ENCODE data around the gene RANBP9. TPM values are rescaled to one million over a fixed set of nuclear protein-coding genes. Genes with fewer than 3 reads are reported as not detected.

The RANBP9 gene
- total RNA-seq, 1 donor from 2014 or later: 33.2 TPM

DNA sequence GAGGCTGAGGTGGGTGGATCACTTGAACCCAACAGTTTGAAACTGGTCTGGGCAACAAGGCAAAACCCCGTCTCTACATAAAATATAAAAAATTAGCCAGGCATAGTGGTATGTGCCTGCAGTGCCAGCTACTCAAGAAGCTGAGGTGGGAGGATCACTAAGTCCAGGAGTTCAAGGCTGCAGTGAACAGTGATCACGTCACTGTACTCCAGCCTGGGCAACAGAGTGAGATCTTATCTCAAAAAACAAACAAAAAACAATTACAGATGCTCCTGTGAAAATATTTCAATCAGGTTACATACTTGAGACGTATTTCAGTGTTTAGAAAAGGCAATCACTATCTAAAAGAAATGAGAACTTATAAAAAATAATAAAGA is 33.8 kb downstream of the RANBP9 start:
- DNase-seq: no peak
- peak overlapping the region; percentile 7 for H3K27ac ChIP-seq (replicated peaks)
- peaks cover 17% of the 10 kb centered on the region for H3K9me3 ChIP-seq (replicated peaks)
- no peaks in the 10 kb centered on the region for H3K27me3 ChIP-seq (ENCODE audit: low read depth)
- no peak overlapping the region for H3K4me3 ChIP-seq
- H3K36me3 ChIP-seq: no peaks in the 10 kb centered on the region
- TF ChIP-seq, protein P1, sequence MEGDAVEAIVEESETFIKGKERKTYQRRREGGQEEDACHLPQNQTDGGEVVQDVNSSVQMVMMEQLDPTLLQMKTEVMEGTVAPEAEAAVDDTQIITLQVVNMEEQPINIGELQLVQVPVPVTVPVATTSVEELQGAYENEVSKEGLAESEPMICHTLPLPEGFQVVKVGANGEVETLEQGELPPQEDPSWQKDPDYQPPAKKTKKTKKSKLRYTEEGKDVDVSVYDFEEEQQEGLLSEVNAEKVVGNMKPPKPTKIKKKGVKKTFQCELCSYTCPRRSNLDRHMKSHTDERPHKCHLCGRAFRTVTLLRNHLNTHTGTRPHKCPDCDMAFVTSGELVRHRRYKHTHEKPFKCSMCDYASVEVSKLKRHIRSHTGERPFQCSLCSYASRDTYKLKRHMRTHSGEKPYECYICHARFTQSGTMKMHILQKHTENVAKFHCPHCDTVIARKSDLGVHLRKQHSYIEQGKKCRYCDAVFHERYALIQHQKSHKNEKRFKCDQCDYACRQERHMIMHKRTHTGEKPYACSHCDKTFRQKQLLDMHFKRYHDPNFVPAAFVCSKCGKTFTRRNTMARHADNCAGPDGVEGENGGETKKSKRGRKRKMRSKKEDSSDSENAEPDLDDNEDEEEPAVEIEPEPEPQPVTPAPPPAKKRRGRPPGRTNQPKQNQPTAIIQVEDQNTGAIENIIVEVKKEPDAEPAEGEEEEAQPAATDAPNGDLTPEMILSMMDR (IDR thresholded peaks at IDR 0.05; ENCODE audit: borderline replicate concordance): no peak
- intact Hi-C loops (cut with micrococcal nuclease): no loop called here
- H3K4me1 ChIP-seq: peaks cover 22% of the 10 kb centered on the region

DNA sequence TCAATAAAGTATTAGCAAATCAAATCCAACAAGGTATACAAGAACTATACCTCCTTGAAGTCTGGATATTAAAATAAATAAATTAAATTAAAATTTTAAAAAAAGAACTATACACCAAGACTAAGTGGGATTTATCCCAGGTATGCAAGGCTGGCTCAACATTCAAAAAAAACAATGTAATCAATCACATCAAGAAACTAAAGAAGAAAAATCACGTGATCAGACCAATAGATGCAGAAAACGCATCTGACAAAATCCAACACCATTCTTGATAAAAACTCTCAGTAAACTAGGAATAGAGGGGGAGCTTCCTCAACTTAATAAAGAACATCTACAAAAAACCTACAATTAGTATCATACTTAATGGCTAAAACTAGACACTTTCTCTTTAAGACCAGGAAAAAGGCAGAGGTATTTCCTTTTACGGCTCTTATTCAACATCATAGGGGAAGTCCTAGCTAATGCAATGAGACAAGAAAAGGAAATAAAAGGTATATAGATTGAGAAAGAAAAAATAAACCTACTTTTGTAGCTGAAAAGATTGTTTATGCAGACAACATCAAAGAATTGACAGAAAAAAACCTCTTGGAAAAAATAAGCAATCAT is 35.0 kb downstream of the RANBP9 start:
- TF ChIP-seq, protein P1 (IDR thresholded peaks at IDR 0.05; ENCODE audit: borderline replicate concordance): no peak
- no peak overlapping the region for H3K4me3 ChIP-seq
- DNase-seq: no peak
- no peaks in the 10 kb centered on the region for H3K27me3 ChIP-seq (ENCODE audit: low read depth)
- intact Hi-C loops (cut with micrococcal nuclease): no loop called here
- H3K4me1 ChIP-seq: peaks cover 28% of the 10 kb centered on the region
- peaks cover 17% of the 10 kb centered on the region for H3K9me3 ChIP-seq (replicated peaks)
- no peaks in the 10 kb centered on the region for H3K36me3 ChIP-seq
- H3K27ac ChIP-seq (replicated peaks): no peak overlapping the region

DNA sequence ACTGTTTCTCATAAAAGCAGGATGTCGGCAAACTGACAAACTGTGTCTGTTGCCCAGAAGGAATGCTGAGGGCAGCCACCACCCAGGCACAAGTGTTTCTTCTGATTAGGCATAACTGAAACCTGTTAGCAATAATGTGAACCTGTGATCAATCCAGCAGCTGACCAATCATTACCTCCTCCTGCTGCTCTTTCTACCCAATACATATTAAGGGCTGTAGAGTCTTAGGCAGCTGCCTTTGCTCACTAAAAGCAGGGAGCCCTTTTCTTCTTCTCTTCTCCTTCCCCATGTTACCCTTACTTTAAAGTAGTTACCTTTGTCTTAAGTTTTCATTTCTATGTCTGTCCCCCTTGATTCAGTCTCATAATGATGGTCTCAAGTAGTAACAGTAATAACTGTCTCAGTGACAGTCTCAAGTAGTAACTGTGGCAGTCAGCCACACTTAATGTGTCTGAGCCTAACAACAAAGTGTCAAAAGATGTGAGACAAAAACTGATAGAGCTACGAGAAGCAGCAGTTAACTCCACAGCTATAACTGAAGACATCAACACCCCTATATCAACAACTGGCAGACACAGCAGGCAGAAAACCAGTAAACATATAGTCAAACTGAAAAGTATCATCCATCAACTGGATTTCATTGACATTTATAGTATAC is 37.0 kb downstream of the RANBP9 start:
- TF ChIP-seq, protein P1 (IDR thresholded peaks at IDR 0.05; ENCODE audit: borderline replicate concordance): no peak

DNA sequence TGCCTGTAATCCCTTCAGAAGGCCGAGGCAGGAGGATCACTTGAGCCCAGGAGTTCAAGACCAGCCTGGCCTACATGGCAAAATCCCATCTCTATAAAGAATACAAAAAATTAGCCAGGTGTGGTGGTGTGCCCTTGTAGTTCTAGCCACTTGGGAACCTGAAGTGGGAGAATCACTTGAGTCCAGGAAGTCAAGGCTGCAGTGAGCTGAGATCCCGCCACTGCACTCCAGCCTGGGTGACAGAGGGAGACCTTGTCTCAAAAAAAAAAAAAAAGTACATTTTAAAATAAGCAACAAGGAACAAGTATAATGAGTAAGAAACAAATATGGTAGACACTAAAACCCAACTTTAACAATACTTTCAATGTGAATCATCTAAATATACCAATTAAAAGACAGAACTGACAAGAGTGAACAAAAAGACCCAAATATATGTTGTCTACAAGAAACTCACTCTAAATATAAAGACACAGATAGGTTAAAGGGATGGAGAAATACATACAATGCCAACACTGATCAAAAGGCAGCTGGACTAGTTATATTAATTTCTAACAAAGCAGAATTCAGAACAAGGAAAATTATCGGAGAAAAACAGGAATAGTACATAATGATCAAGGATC is 37.7 kb downstream of the RANBP9 start:
- TF ChIP-seq, protein P1 (IDR thresholded peaks at IDR 0.05; ENCODE audit: borderline replicate concordance): no peak
- Histone ChIP-seq H3K4me1 (peaks cover 27% of the 10 kb centered on the region), H3K9me3 (replicated peaks) (peaks cover 17% of the 10 kb centered on the region)

More for the DNA sequence above, 37.0 kb downstream of the RANBP9 start:
- no peaks in the 10 kb centered on the region for H3K27me3 ChIP-seq (ENCODE audit: low read depth)
- H3K36me3 ChIP-seq: no peaks in the 10 kb centered on the region
- H3K9me3 ChIP-seq (replicated peaks): peaks cover 17% of the 10 kb centered on the region
- intact Hi-C loops (cut with micrococcal nuclease): no loop called here
- no peak overlapping the region for H3K27ac ChIP-seq (replicated peaks)
- peaks cover 29% of the 10 kb centered on the region for H3K4me1 ChIP-seq
- no peak overlapping the region for H3K4me3 ChIP-seq
- no peak for DNase-seq

DNA sequence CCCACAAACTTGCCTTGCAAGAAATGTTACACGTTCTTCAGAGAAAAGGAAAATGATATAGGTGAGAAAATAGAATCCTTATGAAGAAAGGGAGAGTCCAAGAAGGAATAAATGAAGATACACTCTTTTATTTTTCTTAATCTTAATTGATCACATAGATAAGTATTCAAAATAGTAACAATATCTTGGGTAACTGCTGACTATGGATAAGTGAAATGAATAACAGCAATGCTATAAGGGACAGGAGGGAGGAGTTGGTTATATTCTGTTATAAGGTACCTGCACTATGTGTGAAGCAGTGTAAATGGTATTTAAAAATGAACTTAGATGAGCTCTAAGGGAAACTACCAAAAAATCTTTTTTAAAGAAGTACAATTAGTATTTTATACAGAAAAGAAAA is 38.3 kb downstream of the RANBP9 start:
- peaks cover 24% of the 10 kb centered on the region for H3K4me1 ChIP-seq
- peaks cover 17% of the 10 kb centered on the region for H3K9me3 ChIP-seq (replicated peaks)
- no peak for DNase-seq
- H3K4me3 ChIP-seq: no peak overlapping the region
- no peaks in the 10 kb centered on the region for H3K27me3 ChIP-seq (ENCODE audit: low read depth)
- H3K36me3 ChIP-seq: no peaks in the 10 kb centered on the region
- H3K27ac ChIP-seq (replicated peaks): no peak overlapping the region
- intact Hi-C loops (cut with micrococcal nuclease): no loop called here
- TF ChIP-seq, protein P1 (IDR thresholded peaks at IDR 0.05; ENCODE audit: borderline replicate concordance): no peak

More for the DNA sequence above, 37.7 kb downstream of the RANBP9 start:
- no peaks in the 10 kb centered on the region for H3K36me3 ChIP-seq
- no peak overlapping the region for H3K4me3 ChIP-seq
- H3K27ac ChIP-seq (replicated peaks): no peak overlapping the region
- H3K27me3 ChIP-seq (ENCODE audit: low read depth): no peaks in the 10 kb centered on the region
- DNase-seq: no peak
- intact Hi-C loops (cut with micrococcal nuclease): no loop called here
